ENCODE measurements around the gene ASTN2. TPM values are rescaled to one million over a fixed set of nuclear protein-coding genes. Genes with fewer than 3 reads are reported as not detected.

Gene ASTN2
- total and polyA plus RNA-seq, 7 experiments from 2014 or later: 2.2 to 5.3 (median 4.0) TPM

GRCh38 chr9:117224695-117225094, 190.2 kb downstream of the ASTN2 start:
- intact Hi-C loops (cut with micrococcal nuclease): no loop called here
- H3K9me3 ChIP-seq (ENCODE audit: control insufficient read depth in 2 of 3, low read length in 3 of 3): no peaks in the 10 kb centered on the region
- Mint-ChIP-seq H3K9me3 (peaks cover 0 to 24% (median 3%) of the 10 kb centered on the region in 11 donors), H3K27me3 (no peaks in the 10 kb centered on the region), H3K27ac (no peak overlapping the region), H3K4me3 (no peak overlapping the region), H3K4me1 (no peaks in the 10 kb centered on the region), H3K36me3 (peaks cover 0 to 4% (median 0%) of the 10 kb centered on the region in 5 donors)
- ATAC-seq: no peak
- ChIA-PET POLR2A (no interaction called here), CTCF (no interaction called here)
- H3K27me3 ChIP-seq (ENCODE audit: control insufficient read depth in 2 of 2, insufficient read depth in 2 of 2, low read length in 2 of 2): no peaks in the 10 kb centered on the region
- no peaks in the 10 kb centered on the region for H3K4me1 ChIP-seq (ENCODE audit: control insufficient read depth in 2 of 2, insufficient read depth in 2 of 2, low read length in 2 of 2)
- H3K27ac ChIP-seq (ENCODE audit: low read depth, low read length): no peak overlapping the region
- no peak overlapping the region for H3K4me3 ChIP-seq (ENCODE audit: low read length)
- no peak for DNase-seq
- no peaks in the 10 kb centered on the region for H3K36me3 ChIP-seq (ENCODE audit: control insufficient read depth in 2 of 3, insufficient read depth in 3 of 3, low read length in 3 of 3)

- H3K27ac Mint-ChIP-seq: no peak overlapping the region
- no peaks in the 10 kb centered on the region for H3K27me3 ChIP-seq (ENCODE audit: control insufficient read depth in 2 of 2, insufficient read depth in 2 of 2, low read length in 2 of 2)
- no peaks in the 10 kb centered on the region for H3K36me3 ChIP-seq (ENCODE audit: control insufficient read depth in 2 of 3, insufficient read depth in 3 of 3, low read length in 3 of 3)
- no peaks in the 10 kb centered on the region for H3K4me1 ChIP-seq (ENCODE audit: control insufficient read depth in 2 of 2, insufficient read depth in 2 of 2, low read length in 2 of 2)
- H3K4me3 Mint-ChIP-seq: no peak overlapping the region
- CTCF ChIA-PET: no interaction called here
- peaks cover 0 to 10% (median 4%) of the 10 kb centered on the region in 11 donors for H3K9me3 Mint-ChIP-seq
- no peaks in the 10 kb centered on the region for H3K4me1 Mint-ChIP-seq
- ATAC-seq (no peak), DNase-seq (no peak)
- H3K9me3 ChIP-seq (ENCODE audit: control insufficient read depth in 2 of 3, low read length in 3 of 3): no peaks in the 10 kb centered on the region
- H3K27me3 Mint-ChIP-seq: no peaks in the 10 kb centered on the region
- no peak overlapping the region for H3K4me3 ChIP-seq (ENCODE audit: low read length)
- H3K36me3 Mint-ChIP-seq: no peaks in the 10 kb centered on the region
- POLR2A ChIA-PET: no interaction called here
- intact Hi-C loops (cut with micrococcal nuclease): no loop called here
- no peak overlapping the region for H3K27ac ChIP-seq (ENCODE audit: low read depth, low read length)
Measured at GRCh38 chr9:117218951-117219350, 195.9 kb downstream of the ASTN2 start.

- ATAC-seq (no peak), DNase-seq (no peak)
- Histone ChIP-seq H3K4me3 (ENCODE audit: low read length) (no peak overlapping the region), H3K9me3 (ENCODE audit: control insufficient read depth in 2 of 3, low read length in 3 of 3) (no peaks in the 10 kb centered on the region), H3K4me1 (ENCODE audit: control insufficient read depth in 2 of 2, insufficient read depth in 2 of 2, low read length in 2 of 2) (no peaks in the 10 kb centered on the region), H3K27ac (ENCODE audit: low read depth, low read length) (no peak overlapping the region), H3K36me3 (ENCODE audit: control insufficient read depth in 2 of 3, insufficient read depth in 3 of 3, low read length in 3 of 3) (no peaks in the 10 kb centered on the region), H3K27me3 (ENCODE audit: control insufficient read depth in 2 of 2, insufficient read depth in 2 of 2, low read length in 2 of 2) (no peaks in the 10 kb centered on the region)
- CTCF ChIA-PET: no interaction called here
- H3K36me3 Mint-ChIP-seq: no peaks in the 10 kb centered on the region
- intact Hi-C loops (cut with micrococcal nuclease): no loop called here
- H3K27me3 Mint-ChIP-seq: no peaks in the 10 kb centered on the region
- peaks cover 0 to 22% (median 4%) of the 10 kb centered on the region in 11 donors for H3K9me3 Mint-ChIP-seq
- no peaks in the 10 kb centered on the region for H3K4me1 Mint-ChIP-seq
- H3K27ac Mint-ChIP-seq: no peak overlapping the region
- POLR2A ChIA-PET: no interaction called here
- H3K4me3 Mint-ChIP-seq: no peak overlapping the region
Measured at GRCh38 chr9:117214416-117214815, 200.4 kb downstream of the ASTN2 start.

- Histone ChIP-seq H3K27me3 (ENCODE audit: control insufficient read depth in 2 of 2, insufficient read depth in 2 of 2, low read length in 2 of 2) (no peaks in the 10 kb centered on the region), H3K4me3 (ENCODE audit: low read length) (no peak overlapping the region), H3K27ac (ENCODE audit: low read depth, low read length) (no peak overlapping the region), H3K4me1 (ENCODE audit: control insufficient read depth in 2 of 2, insufficient read depth in 2 of 2, low read length in 2 of 2) (no peaks in the 10 kb centered on the region), H3K9me3 (ENCODE audit: control insufficient read depth in 2 of 3, low read length in 3 of 3) (peaks cover 0 to 3% (median 0%) of the 10 kb centered on the region in 3 experiments), H3K36me3 (ENCODE audit: control insufficient read depth in 2 of 3, insufficient read depth in 3 of 3, low read length in 3 of 3) (no peaks in the 10 kb centered on the region)
- Mint-ChIP-seq H3K36me3 (no peaks in the 10 kb centered on the region), H3K9me3 (peaks cover under 1 to 35% (median 8%) of the 10 kb centered on the region in 11 donors), H3K4me1 (no peaks in the 10 kb centered on the region), H3K27me3 (no peaks in the 10 kb centered on the region), H3K27ac (no peak overlapping the region), H3K4me3 (no peak overlapping the region)
- ChIA-PET CTCF (no interaction called here), POLR2A (no interaction called here)
- DNase-seq (no peak), ATAC-seq (no peak)
- intact Hi-C loops (cut with micrococcal nuclease): no loop called here
Measured at GRCh38 chr9:117211280-117211679, 203.6 kb downstream of the ASTN2 start.

DNA sequence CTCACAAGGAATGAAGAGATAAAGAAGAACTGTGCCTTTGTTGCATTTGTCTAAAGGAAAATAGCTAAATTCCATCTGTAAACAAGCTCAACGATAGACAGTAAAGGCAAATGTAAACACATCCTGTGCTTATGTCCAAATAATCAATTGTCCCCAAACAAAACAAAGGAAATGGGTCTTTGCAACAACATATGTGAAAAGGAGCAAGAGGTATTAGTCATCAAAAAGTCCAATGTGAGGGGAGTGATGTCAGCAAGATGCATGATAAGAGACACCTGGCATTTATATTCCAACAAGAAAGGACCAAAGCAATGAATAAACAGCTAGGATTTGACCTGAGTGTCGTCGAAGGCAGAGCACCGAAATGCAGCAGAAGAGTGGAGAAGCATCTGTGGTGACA, 209.1 kb downstream of the ASTN2 start:
- intact Hi-C loops (cut with micrococcal nuclease): no loop called here
- no peak for ATAC-seq
- H3K36me3 Mint-ChIP-seq: peaks cover 0 to 5% (median 0%) of the 10 kb centered on the region in 5 donors
- H3K9me3 Mint-ChIP-seq: peaks cover 0 to 31% (median 5%) of the 10 kb centered on the region in 11 donors
- H3K27me3 ChIP-seq (ENCODE audit: control insufficient read depth in 2 of 2, insufficient read depth in 2 of 2, low read length in 2 of 2): no peaks in the 10 kb centered on the region
- no peak overlapping the region for H3K27ac Mint-ChIP-seq
- ChIA-PET POLR2A (no interaction called here), CTCF (no interaction called here)
- no peak for DNase-seq
- no peak overlapping the region for H3K4me3 Mint-ChIP-seq
- no peaks in the 10 kb centered on the region for H3K4me1 Mint-ChIP-seq
- H3K27ac ChIP-seq (ENCODE audit: low read depth, low read length): no peak overlapping the region
- H3K4me3 ChIP-seq (ENCODE audit: low read length): no peak overlapping the region
- H3K4me1 ChIP-seq (ENCODE audit: control insufficient read depth in 2 of 2, insufficient read depth in 2 of 2, low read length in 2 of 2): no peaks in the 10 kb centered on the region
- H3K9me3 ChIP-seq (ENCODE audit: control insufficient read depth in 2 of 3, low read length in 3 of 3): peaks cover 0 to 3% (median 0%) of the 10 kb centered on the region in 3 experiments
- H3K27me3 Mint-ChIP-seq: no peaks in the 10 kb centered on the region
- H3K36me3 ChIP-seq (ENCODE audit: control insufficient read depth in 2 of 3, insufficient read depth in 3 of 3, low read length in 3 of 3): no peaks in the 10 kb centered on the region

GRCh38 chr9:117204971-117205370, 209.9 kb downstream of the ASTN2 start:
- Mint-ChIP-seq H3K27ac (no peak overlapping the region), H3K4me1 (no peaks in the 10 kb centered on the region), H3K36me3 (peaks cover 0 to 5% (median 0%) of the 10 kb centered on the region in 5 donors), H3K4me3 (no peak overlapping the region), H3K27me3 (no peaks in the 10 kb centered on the region), H3K9me3 (peaks cover 0 to 29% (median 5%) of the 10 kb centered on the region in 11 donors)
- DNase-seq: no peak
- no peaks in the 10 kb centered on the region for H3K4me1 ChIP-seq (ENCODE audit: control insufficient read depth in 2 of 2, insufficient read depth in 2 of 2, low read length in 2 of 2)
- ChIA-PET POLR2A (no interaction called here), CTCF (no interaction called here)
- H3K4me3 ChIP-seq (ENCODE audit: low read length): no peak overlapping the region
- no peak for ATAC-seq
- no peaks in the 10 kb centered on the region for H3K27me3 ChIP-seq (ENCODE audit: control insufficient read depth in 2 of 2, insufficient read depth in 2 of 2, low read length in 2 of 2)
- H3K9me3 ChIP-seq (ENCODE audit: control insufficient read depth in 2 of 3, low read length in 3 of 3): peaks cover 0 to 3% (median 0%) of the 10 kb centered on the region in 3 experiments
- intact Hi-C loops (cut with micrococcal nuclease): no loop called here
- no peak overlapping the region for H3K27ac ChIP-seq (ENCODE audit: low read depth, low read length)
- no peaks in the 10 kb centered on the region for H3K36me3 ChIP-seq (ENCODE audit: control insufficient read depth in 2 of 3, insufficient read depth in 3 of 3, low read length in 3 of 3)

DNA sequence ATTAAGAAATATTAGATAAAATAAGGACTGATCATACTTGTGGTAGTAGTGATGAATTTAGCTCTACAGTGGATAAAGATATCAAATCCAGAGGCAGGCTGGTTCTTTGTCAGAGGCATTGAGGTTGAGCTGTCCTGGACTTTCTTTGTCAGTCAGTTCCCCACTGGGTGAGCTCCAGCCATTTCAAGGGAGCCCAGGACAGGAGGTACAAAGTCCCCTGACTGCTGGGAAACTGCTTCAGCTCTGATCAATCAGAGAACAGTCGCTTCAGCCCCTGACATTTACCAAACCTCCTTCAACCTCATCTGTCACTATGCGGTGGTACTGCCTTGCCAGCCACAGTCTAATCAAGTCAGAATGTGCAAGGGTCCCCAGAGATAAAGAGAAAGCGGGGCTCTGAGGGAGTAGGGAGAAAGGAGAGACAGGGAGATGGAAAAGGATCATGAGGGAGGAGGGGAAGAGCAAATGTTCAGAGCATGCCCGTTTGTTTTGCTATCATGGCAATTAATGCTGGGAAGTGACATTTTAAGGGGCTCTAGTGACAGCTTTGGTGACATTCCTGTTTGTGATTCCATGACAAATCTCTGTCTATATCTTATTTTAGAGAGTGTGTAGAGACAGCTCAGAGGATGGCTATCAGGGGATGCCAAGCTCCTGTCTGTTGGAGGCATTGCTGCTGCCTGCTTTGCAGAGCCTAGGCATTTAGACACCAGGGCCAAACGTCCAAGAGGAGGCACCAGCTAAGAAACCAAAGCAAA, 223.2 kb downstream of the ASTN2 start:
- DNase-seq (no peak), ATAC-seq (no peak)
- peaks cover 0 to 20% (median 10%) of the 10 kb centered on the region in 11 donors for H3K9me3 Mint-ChIP-seq
- Histone ChIP-seq H3K9me3 (ENCODE audit: control insufficient read depth in 2 of 3, low read length in 3 of 3) (no peaks in the 10 kb centered on the region), H3K27me3 (ENCODE audit: control insufficient read depth in 2 of 2, insufficient read depth in 2 of 2, low read length in 2 of 2) (no peaks in the 10 kb centered on the region), H3K4me1 (ENCODE audit: control insufficient read depth in 2 of 2, insufficient read depth in 2 of 2, low read length in 2 of 2) (no peaks in the 10 kb centered on the region), H3K4me3 (ENCODE audit: low read length) (no peak overlapping the region), H3K36me3 (ENCODE audit: control insufficient read depth in 2 of 3, insufficient read depth in 3 of 3, low read length in 3 of 3) (no peaks in the 10 kb centered on the region), H3K27ac (ENCODE audit: low read depth, low read length) (no peak overlapping the region)
- ChIA-PET POLR2A (no interaction called here), CTCF (no interaction called here)
- no peaks in the 10 kb centered on the region for H3K27me3 Mint-ChIP-seq
- H3K4me3 Mint-ChIP-seq: no peak overlapping the region
- intact Hi-C loops (cut with micrococcal nuclease): no loop called here
- H3K4me1 Mint-ChIP-seq: no peaks in the 10 kb centered on the region
- H3K27ac Mint-ChIP-seq: no peak overlapping the region
- no peaks in the 10 kb centered on the region for H3K36me3 Mint-ChIP-seq
